PFSK-1 (cell line): ENCODE measurements around the gene PTPRT.

Experiments
- FOXP2 ChIP-seq: optimal IDR thresholded peaks from 2 replicates; pipeline ENCODE3; 2011; ENCODE audit warnings: borderline replicate concordance, control low read depth, inconsistent platforms; ENCODE audit not compliant: insufficient read depth; ENCODE audit errors: extremely low read length, extremely low read depth
- POLR2AphosphoS5 ChIP-seq: IDR thresholded peaks from 2 replicates; pipeline ENCODE4 v1.6.1; 2012; ENCODE audit warnings: low read depth, mild to moderate bottlenecking, control low read depth, low read length, moderate library complexity
- REST ChIP-seq, 2 experiments: IDR thresholded peaks; 2 replicates each; pipeline versions ENCODE4 v1.6.1 to v1.8.0; 2011 to 2012; ENCODE audit warnings: low read depth in 2 of 2, low read length in 2 of 2, control low read depth in 1 of 2, inconsistent platforms in 1 of 2, mild to moderate bottlenecking in 1 of 2, moderate library complexity in 1 of 2; ENCODE audit not compliant: insufficient read depth in 1 of 2
- SIN3A ChIP-seq: IDR thresholded peaks from 2 replicates; pipeline ENCODE4 v1.6.1; 2012; ENCODE audit warnings: mild to moderate bottlenecking, low read length, moderate library complexity, borderline replicate concordance; ENCODE audit not compliant: insufficient read depth
- TAF1 ChIP-seq: IDR thresholded peaks from 2 replicates; pipeline ENCODE4 v1.6.1; 2012; ENCODE audit warnings: low read length, control low read depth, borderline replicate concordance; ENCODE audit not compliant: insufficient read depth

Gene PTPRT

GRCh38 chr20:43017241-43018030 is 172.3 kb downstream of the PTPRT start:
- TF ChIP-seq FOXP2: no peak
- TF ChIP-seq POLR2AphosphoS5: no peak
- TF ChIP-seq REST (IDR thresholded peaks at IDR 0.05; ENCODE audit: insufficient read depth in 1 of 2, low read depth in 2 of 2, low read length in 2 of 2): no peak
- TF ChIP-seq SIN3A: no peak
- TF ChIP-seq TAF1: no peak

DNA sequence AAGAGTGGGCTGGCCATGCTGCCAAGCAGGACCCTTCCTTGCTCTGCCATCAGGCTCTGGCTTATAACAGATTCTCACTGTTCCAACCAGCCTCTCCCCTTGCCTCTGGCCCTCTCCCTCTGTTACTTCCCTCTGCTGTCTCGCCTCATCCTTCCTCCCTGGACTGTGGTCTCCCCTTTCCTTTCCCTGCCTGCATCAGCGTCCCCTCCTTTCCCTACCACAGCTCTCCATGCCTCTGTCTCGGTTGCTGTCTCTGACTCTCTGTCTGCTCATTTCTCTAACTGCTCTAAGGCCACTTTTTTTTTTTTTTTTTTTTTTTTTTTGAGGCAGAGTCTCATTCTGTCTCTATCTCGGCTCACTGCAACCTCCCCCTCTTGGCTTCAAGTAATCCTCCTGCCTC is 173.4 kb downstream of the PTPRT start:
- no peak for TF ChIP-seq TAF1
- no peak for TF ChIP-seq SIN3A
- no peak for TF ChIP-seq POLR2AphosphoS5
- TF ChIP-seq FOXP2: no peak
- no peak for TF ChIP-seq REST (IDR thresholded peaks at IDR 0.05; ENCODE audit: insufficient read depth in 1 of 2, low read depth in 2 of 2, low read length in 2 of 2)

DNA sequence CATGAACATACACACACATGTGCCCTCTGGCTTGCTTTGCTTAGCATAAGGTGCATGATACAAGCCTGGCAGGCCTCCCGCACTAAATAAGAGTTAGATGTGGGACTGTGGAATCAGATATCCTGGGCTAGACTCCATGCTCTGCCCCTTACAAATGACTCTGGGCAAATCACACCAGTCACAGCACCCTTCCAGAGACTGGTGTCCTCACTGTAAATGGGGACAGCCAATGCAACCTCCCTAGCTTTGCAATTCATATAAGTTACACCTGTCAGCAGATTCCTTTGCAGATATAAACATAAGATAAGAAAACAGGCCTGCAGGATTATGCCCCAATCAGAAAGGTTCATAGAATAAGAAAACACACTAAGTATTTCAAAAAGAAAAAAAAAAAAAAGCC is 174.1 kb downstream of the PTPRT start:
- TF ChIP-seq POLR2AphosphoS5: no peak
- no peak for TF ChIP-seq SIN3A
- TF ChIP-seq REST (IDR thresholded peaks at IDR 0.05; ENCODE audit: insufficient read depth in 1 of 2, low read depth in 2 of 2, low read length in 2 of 2): no peak
- TF ChIP-seq TAF1: no peak
- TF ChIP-seq FOXP2: no peak

DNA sequence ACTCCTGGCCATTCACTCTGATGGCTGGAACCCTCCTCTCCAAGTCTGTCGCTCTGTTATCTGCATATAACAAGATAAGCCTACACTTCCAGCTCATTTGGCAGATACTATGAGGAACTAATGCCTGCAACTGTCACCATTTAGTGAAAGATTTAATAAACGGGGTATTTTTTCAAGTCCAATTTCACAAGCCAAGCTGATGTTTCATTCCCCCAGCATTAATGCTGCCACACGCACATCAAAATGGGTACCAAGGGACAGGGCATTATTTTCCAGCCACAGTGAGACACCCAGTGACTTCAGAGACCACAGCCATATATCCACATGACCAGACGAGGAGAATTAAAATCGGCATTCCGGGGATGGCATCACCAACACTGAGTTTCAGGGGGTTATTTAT is 175.5 kb downstream of the PTPRT start:
- TF ChIP-seq SIN3A (no peak), FOXP2 (no peak), TAF1 (no peak), REST (IDR thresholded peaks at IDR 0.05; ENCODE audit: insufficient read depth in 1 of 2, low read depth in 2 of 2, low read length in 2 of 2) (no peak), POLR2AphosphoS5 (no peak)

DNA sequence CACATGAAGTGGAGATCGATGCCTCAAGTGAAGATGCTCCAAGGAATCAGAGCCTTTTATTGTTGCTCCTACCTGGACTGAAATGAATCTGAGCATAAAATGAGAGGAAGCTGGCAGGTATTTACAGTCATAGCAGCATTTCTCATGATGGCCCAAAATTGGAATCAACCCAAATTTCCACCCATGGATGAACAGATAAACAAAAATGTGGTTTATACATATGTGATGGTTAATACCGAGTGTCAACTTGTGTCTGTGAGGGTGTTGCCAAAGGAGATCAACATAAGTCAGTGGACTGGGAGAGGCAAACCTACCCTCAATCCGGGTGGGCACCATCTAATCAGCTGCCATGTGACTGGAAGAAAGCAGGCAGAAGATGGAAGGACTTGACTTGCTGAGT is 178.2 kb downstream of the PTPRT start:
- TF ChIP-seq POLR2AphosphoS5: no peak
